ENCODE results near the gene ARHGAP6. TPM values are rescaled to one million over a fixed set of nuclear protein-coding genes. Genes with fewer than 3 reads are reported as not detected.

Gene ARHGAP6
- total and polyA plus RNA-seq, 9 of the 15 experiments (the other 6 are each of a cell fraction or from before 2014, with no cell fraction given): 12.5 to 63.6 (median 41.8) TPM

DNA sequence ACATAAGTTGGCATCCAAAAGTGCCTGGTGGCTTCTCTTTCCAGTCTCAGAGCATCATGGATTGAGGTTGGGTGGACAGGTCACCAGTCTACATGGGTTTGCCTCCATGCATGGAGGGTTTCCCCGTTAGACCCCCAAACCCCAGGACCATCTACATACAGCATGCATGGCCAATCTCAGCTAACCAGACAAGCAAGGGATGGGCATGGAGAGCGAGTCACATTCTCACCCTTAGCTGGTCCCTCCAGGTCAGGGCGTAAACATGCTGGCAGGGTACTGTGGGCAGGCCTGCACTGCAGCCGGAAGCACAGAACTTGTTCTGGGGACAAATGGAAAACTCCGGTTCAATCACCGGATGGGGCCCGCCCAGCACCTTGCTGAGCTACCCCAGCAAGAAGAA lies 517.3 kb downstream of the ARHGAP6 start:
- ATAC-seq (no peak), DNase-seq (ENCODE audit: extremely low read depth in 1 of 4, low spot score in 3 of 4) (no peak), FAIRE-seq (no peak)
- H3K79me2 ChIP-seq (ENCODE audit: control insufficient read depth, insufficient read depth, low read length): no peaks in the 10 kb centered on the region
- no peaks in the 10 kb centered on the region; a peak in 3 of 5 replicates for H3K4me1 ChIP-seq (replicated peaks in 1 of 2; ENCODE audit: control insufficient read depth in 2 of 2, insufficient read depth in 2 of 2, low read length in 2 of 2)
- H3K9ac ChIP-seq (ENCODE audit: insufficient read depth in 1 of 2, low read depth in 2 of 2, low read length in 2 of 2): no peak overlapping the region
- H4K20me1 ChIP-seq (replicated peaks; ENCODE audit: control insufficient read depth, insufficient read depth, low read length): no peaks in the 10 kb centered on the region
- peaks cover 48% of the 10 kb centered on the region for H3K36me3 ChIP-seq (ENCODE audit: control insufficient read depth, insufficient read depth, low read length)
- H3K9me1 ChIP-seq (ENCODE audit: control insufficient read depth, insufficient read depth, low read length): no peaks in the 10 kb centered on the region
- no peak overlapping the region for H3K27ac ChIP-seq (ENCODE audit: extremely low read depth, low read depth, low read length)
- no peak overlapping the region for H2AFZ ChIP-seq (ENCODE audit: low read depth, low read length)
- no peak overlapping the region for H3K4me3 ChIP-seq
- CTCF ChIA-PET (ENCODE audit: low intra/inter-chr PET ratio): no interaction called here
- BruUV-seq (replicated peaks): no TSS peak
- WGBS (ENCODE audit: insufficient coverage, low coverage, missing lambda C conversion rate): 80% methylated on average over 7 of the region's 7 CpGs
- no peak overlapping the region for H3K4me2 ChIP-seq (ENCODE audit: insufficient read depth, low read length)
- H3K9me3 ChIP-seq (replicated peaks; ENCODE audit: control insufficient read depth, insufficient read depth, low read depth, low read length): no peaks in the 10 kb centered on the region
- in situ Hi-C loops (cut with MboI) (loop anchor here (5.0 kb wide), 3 partner anchors 219 to 624 kb away; no protein-coding TSS in a partner anchor), intact Hi-C loops (cut with micrococcal nuclease) (no loop called here)
- H3K27me3 ChIP-seq (ENCODE audit: control insufficient read depth in 2 of 2, insufficient read depth in 2 of 2, low read length in 2 of 2): no peaks in the 10 kb centered on the region
- POLR2A ChIA-PET: interaction anchor here (0.7 kb wide), 1 partner anchor 30 kb away, joined by 3 read pairs; no protein-coding TSS in a partner anchor
- no peak for TF ChIP-seq CEBPZ (IDR thresholded peaks at IDR 0.05; ENCODE audit: borderline replicate concordance, low read depth, low read length)
- no peak for TF ChIP-seq BRD4 (IDR thresholded peaks at IDR 0.05)
- TF ChIP-seq BACH1 (tag; IDR thresholded peaks at IDR 0.05): no peak
- no peak for TF ChIP-seq ZNF695 (CRISPR knock-in tag; IDR thresholded peaks at IDR 0.05)
- TF ChIP-seq ZBTB40 (IDR thresholded peaks at IDR 0.05): no peak
- no peak for TF ChIP-seq ZBTB40 (CRISPR knock-in tag; IDR thresholded peaks at IDR 0.05)
- TF ChIP-seq, protein P1, sequence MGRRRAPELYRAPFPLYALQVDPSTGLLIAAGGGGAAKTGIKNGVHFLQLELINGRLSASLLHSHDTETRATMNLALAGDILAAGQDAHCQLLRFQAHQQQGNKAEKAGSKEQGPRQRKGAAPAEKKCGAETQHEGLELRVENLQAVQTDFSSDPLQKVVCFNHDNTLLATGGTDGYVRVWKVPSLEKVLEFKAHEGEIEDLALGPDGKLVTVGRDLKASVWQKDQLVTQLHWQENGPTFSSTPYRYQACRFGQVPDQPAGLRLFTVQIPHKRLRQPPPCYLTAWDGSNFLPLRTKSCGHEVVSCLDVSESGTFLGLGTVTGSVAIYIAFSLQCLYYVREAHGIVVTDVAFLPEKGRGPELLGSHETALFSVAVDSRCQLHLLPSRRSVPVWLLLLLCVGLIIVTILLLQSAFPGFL (CRISPR knock-in tag; IDR thresholded peaks at IDR 0.05): no peak
